GM12864 (cell line): Measurements from ENCODE around the gene GGA2.
"Not testable (repeated sequence)": the region's sequence is repeated elsewhere in the genome, so short reads cannot be mapped to it uniquely, and the experiment has no call there.

ENCODE experiments used
- DNase-seq: peaks from one replicate; pipeline ENCODE4 v3.0.0-alpha.2; 2011; ENCODE audit warnings: low read depth
- H3K4me3 ChIP-seq: 2 replicates; pipeline ENCODE4 v1.5.1; 2011; ENCODE audit warnings: mild to moderate bottlenecking, low read depth, low read length, control low read depth
- TF ChIP-seq, protein P1 (sequence below): IDR thresholded peaks from 2 replicates; pipeline ENCODE4 v1.5.1; 2011; ENCODE audit warnings: low read depth, mild to moderate bottlenecking, moderate library complexity, low read length, control low read depth, inconsistent platforms; ENCODE audit errors: missing control alignments

The GGA2 gene

GRCh38 chr16:23453338-23454052 is 56.8 kb downstream of the GGA2 start:
- TF ChIP-seq, protein P1, sequence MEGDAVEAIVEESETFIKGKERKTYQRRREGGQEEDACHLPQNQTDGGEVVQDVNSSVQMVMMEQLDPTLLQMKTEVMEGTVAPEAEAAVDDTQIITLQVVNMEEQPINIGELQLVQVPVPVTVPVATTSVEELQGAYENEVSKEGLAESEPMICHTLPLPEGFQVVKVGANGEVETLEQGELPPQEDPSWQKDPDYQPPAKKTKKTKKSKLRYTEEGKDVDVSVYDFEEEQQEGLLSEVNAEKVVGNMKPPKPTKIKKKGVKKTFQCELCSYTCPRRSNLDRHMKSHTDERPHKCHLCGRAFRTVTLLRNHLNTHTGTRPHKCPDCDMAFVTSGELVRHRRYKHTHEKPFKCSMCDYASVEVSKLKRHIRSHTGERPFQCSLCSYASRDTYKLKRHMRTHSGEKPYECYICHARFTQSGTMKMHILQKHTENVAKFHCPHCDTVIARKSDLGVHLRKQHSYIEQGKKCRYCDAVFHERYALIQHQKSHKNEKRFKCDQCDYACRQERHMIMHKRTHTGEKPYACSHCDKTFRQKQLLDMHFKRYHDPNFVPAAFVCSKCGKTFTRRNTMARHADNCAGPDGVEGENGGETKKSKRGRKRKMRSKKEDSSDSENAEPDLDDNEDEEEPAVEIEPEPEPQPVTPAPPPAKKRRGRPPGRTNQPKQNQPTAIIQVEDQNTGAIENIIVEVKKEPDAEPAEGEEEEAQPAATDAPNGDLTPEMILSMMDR: no peak
- DNase-seq: no peak
- H3K4me3 ChIP-seq: peak overlapping the region; percentile 70

- peak within 1 kb of the TSS; percentile 70 for H3K4me3 ChIP-seq
- TF ChIP-seq, protein P1: no peak
- DNase-seq: peak; percentile 55
Observed at GRCh38 chr16:23452572-23453337, 57.5 kb downstream of the GGA2 start, which contains the start of gene COG7. TSS of gene COG7 (minus strand) at chr16:23453189. CDS start at chr16:23452994, 195 bp downstream.

DNA sequence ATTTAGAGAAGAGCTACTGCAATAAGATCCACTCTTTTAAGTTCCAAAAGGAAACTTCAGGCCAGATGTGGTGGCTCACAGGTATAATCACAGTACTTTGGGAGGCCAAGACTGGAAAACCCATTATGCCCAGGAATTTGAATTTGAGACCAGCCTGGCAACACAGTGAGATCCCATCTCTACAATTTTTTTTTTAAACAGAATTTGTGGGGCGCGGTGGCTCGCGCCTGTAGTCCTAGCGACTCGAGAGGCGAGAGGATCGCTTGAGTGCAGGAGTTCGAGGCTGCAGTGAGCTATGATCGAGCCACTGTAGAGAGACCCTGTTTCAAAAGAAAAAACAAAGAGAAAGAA is 58.1 kb downstream of the GGA2 start:
- no peak for DNase-seq
- peak overlapping the region; percentile 70 for H3K4me3 ChIP-seq
- TF ChIP-seq, protein P1: no peak

- no peak overlapping the region for H3K4me3 ChIP-seq
- TF ChIP-seq, protein P1: no peak
- DNase-seq: no peak
Observed at GRCh38 chr16:23448392-23448791, 61.9 kb downstream of the GGA2 start.

GRCh38 chr16:23437542-23437941 is 72.8 kb downstream of the GGA2 start:
- H3K4me3 ChIP-seq, DNase-seq: not testable (repeated sequence)

- no peak overlapping the region for H3K4me3 ChIP-seq
- TF ChIP-seq, protein P1: no peak
- no peak for DNase-seq
Observed at GRCh38 chr16:23436951-23437350, 73.3 kb downstream of the GGA2 start.

DNA sequence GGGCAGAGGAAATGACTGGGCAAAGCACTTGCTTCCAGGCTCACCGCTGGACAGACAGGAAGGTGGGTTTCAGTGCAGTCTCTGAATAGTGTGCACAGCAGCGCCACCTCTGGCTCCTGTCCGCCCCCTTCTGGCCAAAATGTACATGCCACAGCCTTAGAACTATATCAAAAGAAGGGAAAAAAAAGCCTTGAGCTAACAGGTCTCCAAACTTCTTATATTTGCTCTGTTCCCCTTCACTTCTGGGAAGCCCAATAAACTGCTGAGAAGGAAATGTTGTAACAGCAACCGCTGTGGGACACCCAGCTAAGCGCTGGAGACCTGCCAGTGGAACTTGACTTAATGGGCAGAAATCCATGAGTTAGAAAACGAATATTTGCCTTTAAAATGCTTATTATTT is 74.8 kb downstream of the GGA2 start:
- TF ChIP-seq, protein P1: peak; percentile 96
- no peak for DNase-seq
- no peak overlapping the region for H3K4me3 ChIP-seq
